HL-60/S4 treated with retinoic acid at 250 ng/mL for 4 days and 3 days (cell line): ENCODE measurements around the gene HPCA.

Experiments used
- in situ Hi-C: fragments of 300-500 bp; cut with MboI; formaldehyde crosslinking; loops from 2 replicates; pipeline ENCODE4 v1.7.0; 2022; ENCODE audit warnings: low sequenced_read_pairs

Gene HPCA

GRCh38 chr1:32928715-32929114 is 42.4 kb downstream of the HPCA start:
- in situ Hi-C loops, result no loop called here

DNA sequence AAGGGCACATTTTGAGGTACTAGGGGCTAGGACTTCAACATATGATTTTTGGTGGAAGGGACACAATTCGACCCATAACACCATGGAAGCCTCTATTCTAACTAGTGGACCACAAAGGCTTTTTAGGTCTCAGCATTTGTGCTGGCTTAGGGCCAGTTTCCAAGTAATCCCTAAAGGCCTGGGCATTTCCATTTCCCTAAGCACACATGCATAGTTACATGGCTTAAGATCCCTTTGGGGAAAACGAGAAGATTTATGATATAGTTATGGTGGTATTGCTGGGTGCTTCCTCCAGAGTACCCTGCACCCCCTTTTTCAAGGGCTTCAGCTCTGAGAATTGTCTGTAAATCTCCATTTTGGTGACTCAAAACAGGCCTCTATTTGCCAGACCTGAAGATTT is 43.1 kb downstream of the HPCA start:
- in situ Hi-C loops, result no loop called here

DNA sequence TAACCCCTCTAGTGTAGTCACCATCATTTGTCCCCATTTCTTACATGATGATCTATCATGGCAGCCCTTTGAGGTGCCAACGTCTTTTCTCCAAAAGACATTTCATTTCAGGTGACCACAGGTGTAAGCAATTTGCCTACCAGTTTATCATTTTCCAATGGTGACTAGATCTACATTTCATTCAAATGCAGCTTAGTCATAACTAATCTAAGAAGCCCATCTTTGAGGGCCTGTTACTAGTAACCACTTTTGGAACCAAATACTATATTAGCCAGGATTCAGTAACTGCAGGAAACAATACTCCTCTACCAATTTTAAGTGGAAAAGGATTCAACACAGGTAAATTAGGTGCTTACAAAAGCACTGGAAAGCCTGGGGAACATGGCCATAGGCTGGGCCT is 45.5 kb downstream of the HPCA start:
- in situ Hi-C loops, result loop anchor here (10.0 kb wide), 1 partner anchor 153 kb away; the partner anchor contains the start of gene AZIN2

GRCh38 chr1:32933742-32934322 is 47.5 kb downstream of the HPCA start:
- in situ Hi-C loops, result loop anchor here (10.0 kb wide), 1 partner anchor 151 kb away; the partner anchor contains the start of gene AZIN2

GRCh38 chr1:32934535-32934934 is 48.2 kb downstream of the HPCA start:
- in situ Hi-C loops, result loop anchor here (10.0 kb wide), 1 partner anchor 150 kb away; the partner anchor contains the start of gene AZIN2

DNA sequence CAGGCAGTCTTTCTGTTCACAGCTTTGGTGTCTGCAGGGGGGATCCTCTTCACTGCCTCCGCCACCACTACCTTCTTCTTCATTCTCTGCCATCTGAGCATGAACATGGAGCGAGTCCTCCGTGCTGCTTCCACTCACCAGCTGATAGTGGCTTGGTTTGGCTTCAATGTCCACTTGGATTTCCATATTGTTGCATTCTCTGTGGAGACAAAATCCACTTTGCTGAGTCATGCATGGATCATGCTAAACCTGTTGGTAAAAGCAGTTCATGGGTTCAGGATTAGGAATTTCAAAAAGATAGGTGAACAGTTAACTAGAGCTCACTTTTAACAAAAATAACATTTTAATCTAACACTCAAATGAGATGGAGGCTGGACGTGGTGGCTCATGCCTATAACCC is 50.8 kb downstream of the HPCA start:
- in situ Hi-C loops, result loop anchor here (10.0 kb wide), 1 partner anchor 148 kb away; the partner anchor contains the start of gene AZIN2

DNA sequence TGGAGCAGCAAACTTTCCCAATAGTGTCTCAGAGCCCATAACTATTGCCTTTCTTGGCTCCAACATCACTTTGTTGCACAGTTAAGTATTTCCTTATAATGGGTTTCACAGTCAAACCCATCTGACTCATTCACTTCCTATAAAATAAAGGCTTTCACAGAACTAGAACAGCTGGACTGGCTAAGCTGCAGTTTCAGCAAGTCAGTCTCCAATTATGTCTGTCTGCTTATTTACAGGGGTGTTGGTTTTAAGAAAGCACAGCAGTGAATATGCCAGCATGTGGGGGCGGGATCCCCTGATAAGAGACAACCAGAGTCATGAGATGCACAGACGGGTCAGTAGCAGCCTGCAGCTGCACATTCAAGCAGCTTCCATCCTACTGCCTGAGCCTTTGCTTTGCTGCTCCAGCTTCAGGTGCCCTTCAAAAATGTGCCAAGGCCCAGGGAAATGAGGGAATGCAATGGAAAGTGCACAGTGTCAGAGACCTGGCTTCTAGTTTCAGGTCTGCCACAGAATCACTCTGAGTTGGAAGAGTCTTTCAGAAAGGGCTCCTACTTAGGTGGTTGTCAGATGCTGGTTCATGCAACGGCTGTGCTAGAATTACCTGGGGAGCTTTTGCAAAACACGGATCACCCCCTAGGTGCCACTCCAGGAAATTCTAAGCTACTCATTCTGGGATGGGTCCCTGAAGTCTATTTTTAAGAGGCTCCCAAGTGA is 53.5 kb downstream of the HPCA start:
- in situ Hi-C loops, result loop anchor here (10.0 kb wide), 1 partner anchor 145 kb away; the partner anchor contains the start of gene AZIN2

DNA sequence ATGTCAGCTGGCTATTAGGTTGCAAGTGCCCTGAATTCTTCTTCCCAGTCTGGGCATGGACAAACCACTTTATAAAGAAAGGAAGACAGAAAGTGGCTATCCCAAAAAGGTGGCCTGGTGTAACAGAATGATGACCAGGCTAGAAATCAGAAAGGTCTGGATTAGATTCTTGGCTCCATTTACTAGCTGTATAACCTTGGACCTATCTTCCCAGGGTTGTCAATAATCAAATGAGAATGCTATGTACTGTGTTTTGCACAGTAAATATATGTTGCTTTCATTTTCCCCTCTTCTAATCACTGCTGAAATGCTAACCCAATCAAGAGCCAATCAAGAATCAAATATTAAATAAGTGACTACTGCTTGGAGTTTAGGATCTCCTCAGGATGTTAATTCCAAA is 57.9 kb downstream of the HPCA start:
- in situ Hi-C loops, result no loop called here
